Neural cell (in vitro differentiated cells): ENCODE data around the gene ARSI. TPM values are rescaled to one million over a fixed set of nuclear protein-coding genes. Genes with fewer than 3 reads are reported as not detected.
A peak's percentile ranks its signal among the peaks of the same experiment; 100 is the strongest.

Experiments used
- H2AFZ ChIP-seq: fragments of 200-600, 300-800 bp; sonication (generic), shearing (Covaris generic); 2 replicates; pipeline ENCODE4 v1.6.0; 2014; ENCODE audit warnings: low read depth, mild to moderate bottlenecking, antibody characterized with exemption, low read length, moderate library complexity
- H3F3A ChIP-seq: fragments of 200-600 bp; shearing (Covaris generic); 2 replicates; pipeline ENCODE4 v1.6.1; 2016; ENCODE audit warnings: mild to moderate bottlenecking, moderate library complexity, mixed read lengths, antibody characterized with exemption, low read length; ENCODE audit not compliant: insufficient read depth, poor library complexity, severe bottlenecking
- H3K27ac ChIP-seq: fragments of 200-600, 300-800 bp; sonication (generic), shearing (Covaris generic); 2 replicates; pipeline ENCODE4 v1.5.1; 2014; ENCODE audit warnings: mild to moderate bottlenecking, low read length, moderate library complexity
- H3K27me3 ChIP-seq: fragments of 300-800, 200-600 bp; sonication (generic), shearing (Covaris generic); 2 replicates; pipeline ENCODE4 v1.6.0; 2014; ENCODE audit warnings: mild to moderate bottlenecking, low read depth, low read length, moderate library complexity; ENCODE audit not compliant: insufficient read depth
- H3K36me3 ChIP-seq: fragments of 300-800, 200-600 bp; sonication (generic), shearing (Covaris generic); 2 replicates; pipeline ENCODE4 v1.5.1; 2014; ENCODE audit warnings: mild to moderate bottlenecking, antibody characterized with exemption, low read length, moderate library complexity; ENCODE audit not compliant: insufficient read depth
- H3K4me2 ChIP-seq: fragments of 300-800, 200-600 bp; sonication (generic), shearing (Covaris generic); 2 replicates; pipeline ENCODE4 v1.6.0; 2014; ENCODE audit warnings: mild to moderate bottlenecking, low read length
- H3K4me3 ChIP-seq: fragments of 300-800, 200-600 bp; sonication (generic), shearing (Covaris generic); 2 replicates; pipeline ENCODE4 v1.5.1; 2014; ENCODE audit warnings: mild to moderate bottlenecking, low read length, moderate library complexity
- H3K79me2 ChIP-seq: fragments of 200-600 bp; shearing (Covaris generic); replicated peaks from 2 replicates; pipeline ENCODE4 v1.6.0; 2014; ENCODE audit warnings: mild to moderate bottlenecking, low read length, moderate library complexity; ENCODE audit not compliant: insufficient read depth
- H3K9ac ChIP-seq: fragments of 300-800, 200-600 bp; sonication (generic), shearing (Covaris generic); 2 replicates; pipeline ENCODE4 v1.6.1; 2016; ENCODE audit warnings: mild to moderate bottlenecking, low read length, mixed read lengths
- H3K9me2 ChIP-seq: fragments of 200-600 bp; shearing (Covaris generic); 2 replicates; pipeline ENCODE4 v1.6.1; 2016; ENCODE audit warnings: mild to moderate bottlenecking, low read length, mixed read lengths; ENCODE audit not compliant: insufficient read depth
- H3K9me3 ChIP-seq: fragments of 200-600, 300-800 bp; sonication (generic), shearing (Covaris generic); 2 replicates; pipeline ENCODE4 v1.6.1; 2016; ENCODE audit warnings: mild to moderate bottlenecking, mixed run types, low read length, moderate library complexity, mixed read lengths
- H4K20me1 ChIP-seq: fragments of 200-600 bp; shearing (Covaris generic); 2 replicates; pipeline ENCODE4 v1.6.1; 2016; ENCODE audit warnings: mild to moderate bottlenecking, mixed run types; ENCODE audit not compliant: insufficient read depth
- EP300 ChIP-seq: fragments of 450-650 bp; conservative IDR thresholded peaks from 2 replicates; pipeline ENCODE4 v1.6.1; 2014; ENCODE audit warnings: antibody characterized with exemption, mild to moderate bottlenecking, moderate library complexity; ENCODE audit not compliant: poor library complexity, severe bottlenecking
- EZH2 ChIP-seq: fragments of 200-600, 300-800 bp; shearing (Covaris generic), sonication (generic); IDR thresholded peaks from 2 replicates; pipeline ENCODE4 v1.6.1; 2014; ENCODE audit warnings: antibody characterized with exemption, low read length, borderline replicate concordance, mild to moderate bottlenecking; ENCODE audit not compliant: insufficient read depth, poor library complexity, severe bottlenecking
- MXI1 ChIP-seq: fragments of 450-650 bp; conservative IDR thresholded peaks from 2 replicates; pipeline ENCODE4 v1.6.1; 2014; ENCODE audit warnings: antibody characterized with exemption, mild to moderate bottlenecking; ENCODE audit not compliant: poor library complexity, severe bottlenecking
- POLR2AphosphoS5 ChIP-seq: IDR thresholded peaks from 2 replicates; pipeline ENCODE4 v1.6.1; 2012
- RAD21 ChIP-seq: fragments of 450-650 bp; conservative IDR thresholded peaks from 2 replicates; pipeline ENCODE4 v1.6.1; 2014; ENCODE audit warnings: antibody characterized with exemption, mild to moderate bottlenecking, moderate library complexity
- SMC3 ChIP-seq: fragments of 450-650 bp; conservative IDR thresholded peaks from 2 replicates; pipeline ENCODE4 v1.6.1; 2014; ENCODE audit warnings: antibody characterized with exemption, mild to moderate bottlenecking, moderate library complexity; ENCODE audit not compliant: poor library complexity
- TAF1 ChIP-seq: IDR thresholded peaks from 2 replicates; pipeline ENCODE4 v1.6.1; 2012; ENCODE audit warnings: low read depth
- polyA plus RNA-seq: library from polyadenylated mRNA; depleted of rRNA; stranded (reverse); fragments of >200 nt; gene quantifications from 2 replicates; pipeline ENCODE4 v1.2.3, GENCODE V29; 2014
- TF ChIP-seq, protein P1 (sequence below): fragments of 450-650 bp; IDR thresholded peaks from 2 replicates; pipeline ENCODE4 v1.5.1; 2014; ENCODE audit warnings: antibody characterized with exemption, mild to moderate bottlenecking, moderate library complexity; ENCODE audit not compliant: poor library complexity, severe bottlenecking
- TF ChIP-seq, protein P2 (sequence below): IDR thresholded peaks from 2 replicates; pipeline ENCODE4 v1.6.1; 2012; ENCODE audit warnings: borderline replicate concordance

Gene ARSI
- polyA plus RNA-seq, 1 donor from 2014 or later, result not detected

DNA sequence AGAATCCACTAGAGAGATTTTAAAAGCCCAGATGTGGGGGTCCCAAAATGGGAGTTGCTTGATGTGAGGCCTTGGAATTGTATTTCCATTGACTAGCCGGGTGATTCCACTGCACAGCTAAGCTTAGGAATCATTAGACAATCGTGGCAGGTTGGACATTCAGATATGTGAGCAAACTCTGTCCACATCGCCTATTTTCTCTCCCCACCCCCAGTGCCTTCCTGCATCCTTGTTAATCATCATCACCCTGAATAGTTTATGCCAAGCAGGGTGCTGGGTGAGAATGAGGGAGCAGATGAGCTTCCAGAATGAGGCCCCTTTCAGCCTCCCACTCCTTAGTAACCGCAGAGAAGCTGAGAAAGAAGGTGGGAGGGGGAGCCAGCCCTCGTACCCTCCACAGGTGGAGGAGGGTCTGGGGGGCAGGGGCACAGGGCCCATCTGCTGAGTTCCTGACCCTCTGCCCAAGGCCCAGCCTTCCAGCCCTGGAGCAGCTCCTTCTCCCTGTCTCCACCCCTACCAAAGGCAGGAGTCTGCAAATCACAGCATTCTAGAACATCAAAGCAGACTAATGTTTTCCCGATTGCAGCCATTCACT, 47.1 kb upstream of the ARSI start:
- Histone ChIP-seq H3K36me3 (no peaks in the 10 kb centered on the region), H3K9me2 (no peaks in the 10 kb centered on the region), H3K79me2 (no peaks in the 10 kb centered on the region), H3K27me3 (no peaks in the 10 kb centered on the region), H4K20me1 (no peaks in the 10 kb centered on the region), H3K27ac (no peak overlapping the region), H3K9me3 (no peaks in the 10 kb centered on the region), H3K4me2 (no peak overlapping the region), H2AFZ (no peak overlapping the region), H3K4me3 (no peak overlapping the region), H3K9ac (peak overlapping the region; percentile 16), H3F3A (no peaks in the 10 kb centered on the region)
- TF ChIP-seq EP300 (no peak), MXI1 (no peak), EZH2 (no peak), POLR2AphosphoS5 (no peak), SMC3 (no peak), RAD21 (no peak), TAF1 (no peak)
- TF ChIP-seq, protein P1, sequence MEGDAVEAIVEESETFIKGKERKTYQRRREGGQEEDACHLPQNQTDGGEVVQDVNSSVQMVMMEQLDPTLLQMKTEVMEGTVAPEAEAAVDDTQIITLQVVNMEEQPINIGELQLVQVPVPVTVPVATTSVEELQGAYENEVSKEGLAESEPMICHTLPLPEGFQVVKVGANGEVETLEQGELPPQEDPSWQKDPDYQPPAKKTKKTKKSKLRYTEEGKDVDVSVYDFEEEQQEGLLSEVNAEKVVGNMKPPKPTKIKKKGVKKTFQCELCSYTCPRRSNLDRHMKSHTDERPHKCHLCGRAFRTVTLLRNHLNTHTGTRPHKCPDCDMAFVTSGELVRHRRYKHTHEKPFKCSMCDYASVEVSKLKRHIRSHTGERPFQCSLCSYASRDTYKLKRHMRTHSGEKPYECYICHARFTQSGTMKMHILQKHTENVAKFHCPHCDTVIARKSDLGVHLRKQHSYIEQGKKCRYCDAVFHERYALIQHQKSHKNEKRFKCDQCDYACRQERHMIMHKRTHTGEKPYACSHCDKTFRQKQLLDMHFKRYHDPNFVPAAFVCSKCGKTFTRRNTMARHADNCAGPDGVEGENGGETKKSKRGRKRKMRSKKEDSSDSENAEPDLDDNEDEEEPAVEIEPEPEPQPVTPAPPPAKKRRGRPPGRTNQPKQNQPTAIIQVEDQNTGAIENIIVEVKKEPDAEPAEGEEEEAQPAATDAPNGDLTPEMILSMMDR, result no peak
- TF ChIP-seq, protein P2, sequence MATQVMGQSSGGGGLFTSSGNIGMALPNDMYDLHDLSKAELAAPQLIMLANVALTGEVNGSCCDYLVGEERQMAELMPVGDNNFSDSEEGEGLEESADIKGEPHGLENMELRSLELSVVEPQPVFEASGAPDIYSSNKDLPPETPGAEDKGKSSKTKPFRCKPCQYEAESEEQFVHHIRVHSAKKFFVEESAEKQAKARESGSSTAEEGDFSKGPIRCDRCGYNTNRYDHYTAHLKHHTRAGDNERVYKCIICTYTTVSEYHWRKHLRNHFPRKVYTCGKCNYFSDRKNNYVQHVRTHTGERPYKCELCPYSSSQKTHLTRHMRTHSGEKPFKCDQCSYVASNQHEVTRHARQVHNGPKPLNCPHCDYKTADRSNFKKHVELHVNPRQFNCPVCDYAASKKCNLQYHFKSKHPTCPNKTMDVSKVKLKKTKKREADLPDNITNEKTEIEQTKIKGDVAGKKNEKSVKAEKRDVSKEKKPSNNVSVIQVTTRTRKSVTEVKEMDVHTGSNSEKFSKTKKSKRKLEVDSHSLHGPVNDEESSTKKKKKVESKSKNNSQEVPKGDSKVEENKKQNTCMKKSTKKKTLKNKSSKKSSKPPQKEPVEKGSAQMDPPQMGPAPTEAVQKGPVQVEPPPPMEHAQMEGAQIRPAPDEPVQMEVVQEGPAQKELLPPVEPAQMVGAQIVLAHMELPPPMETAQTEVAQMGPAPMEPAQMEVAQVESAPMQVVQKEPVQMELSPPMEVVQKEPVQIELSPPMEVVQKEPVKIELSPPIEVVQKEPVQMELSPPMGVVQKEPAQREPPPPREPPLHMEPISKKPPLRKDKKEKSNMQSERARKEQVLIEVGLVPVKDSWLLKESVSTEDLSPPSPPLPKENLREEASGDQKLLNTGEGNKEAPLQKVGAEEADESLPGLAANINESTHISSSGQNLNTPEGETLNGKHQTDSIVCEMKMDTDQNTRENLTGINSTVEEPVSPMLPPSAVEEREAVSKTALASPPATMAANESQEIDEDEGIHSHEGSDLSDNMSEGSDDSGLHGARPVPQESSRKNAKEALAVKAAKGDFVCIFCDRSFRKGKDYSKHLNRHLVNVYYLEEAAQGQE, result no peak

DNA sequence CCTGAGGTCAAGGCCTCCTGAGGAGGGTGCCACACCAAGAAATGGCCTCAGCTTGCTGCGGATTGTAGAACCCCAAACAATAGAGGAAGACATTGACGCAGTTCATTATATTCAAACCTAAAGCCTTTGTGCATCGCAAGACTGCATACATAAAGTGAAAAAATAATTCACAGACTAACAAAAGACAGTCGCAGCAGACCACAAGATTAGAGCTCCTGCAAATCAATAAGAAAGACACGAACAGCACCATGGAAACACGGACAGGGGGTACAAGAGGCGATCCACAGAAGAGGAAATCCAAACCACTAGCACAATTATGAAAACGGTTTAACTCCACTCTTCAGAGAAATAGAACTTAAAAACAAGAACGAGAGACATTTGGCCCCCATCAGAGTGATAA, 44.7 kb upstream of the ARSI start:
- peak overlapping the region; percentile 10 for H3K27ac ChIP-seq
- H3F3A ChIP-seq, result no peaks in the 10 kb centered on the region
- H3K79me2 ChIP-seq, result no peaks in the 10 kb centered on the region
- H3K4me2 ChIP-seq, result no peak overlapping the region
- no peaks in the 10 kb centered on the region for H4K20me1 ChIP-seq
- H3K9me2 ChIP-seq, result no peaks in the 10 kb centered on the region
- H3K9me3 ChIP-seq, result no peaks in the 10 kb centered on the region
- no peaks in the 10 kb centered on the region for H3K36me3 ChIP-seq
- no peak for TF ChIP-seq RAD21
- no peak for TF ChIP-seq EP300
- TF ChIP-seq SMC3, result no peak
- TF ChIP-seq MXI1, result no peak
- TF ChIP-seq, protein P1, result no peak
- TF ChIP-seq, protein P2, result no peak
- TF ChIP-seq POLR2AphosphoS5, result no peak
- no peak for TF ChIP-seq TAF1
- no peak for TF ChIP-seq EZH2
- H3K4me3 ChIP-seq, result no peak overlapping the region
- no peak overlapping the region for H3K9ac ChIP-seq
- H3K27me3 ChIP-seq, result no peaks in the 10 kb centered on the region
- H2AFZ ChIP-seq, result no peak overlapping the region
